ENCODE results near the gene CTSH.

Gene CTSH

DNA sequence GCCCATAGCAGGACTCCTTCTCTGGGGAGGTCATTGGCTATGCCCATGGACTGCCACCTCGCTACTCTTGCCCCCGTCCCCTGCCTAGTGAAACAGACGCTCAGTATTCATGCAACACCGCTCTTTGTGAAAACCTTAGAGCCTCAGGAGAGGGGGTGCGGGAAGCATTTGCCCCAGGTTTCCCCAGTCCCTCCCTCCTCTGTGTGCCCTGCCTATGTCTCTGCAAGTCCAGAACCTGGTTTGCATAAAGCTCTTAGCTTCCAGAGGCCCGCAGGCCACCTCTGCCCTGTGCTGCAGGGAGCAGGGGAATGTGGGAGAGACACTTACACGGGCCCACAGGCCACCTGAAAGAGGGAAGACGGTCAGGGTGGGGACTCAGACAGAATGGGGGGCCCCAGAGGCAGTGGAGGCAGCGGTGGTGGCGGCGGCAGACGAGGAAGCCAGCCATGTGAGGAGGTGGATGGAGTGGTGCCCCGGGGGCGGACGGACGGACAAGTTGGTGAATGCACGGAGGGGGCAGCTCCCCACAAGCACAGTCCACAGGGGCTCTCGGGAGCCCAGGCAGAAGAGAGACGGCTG is 33.8 kb upstream of the CTSH start:
- in situ Hi-C loops (cut with HindIII; ENCODE audit: low sequenced_read_pairs), result no loop called here

DNA sequence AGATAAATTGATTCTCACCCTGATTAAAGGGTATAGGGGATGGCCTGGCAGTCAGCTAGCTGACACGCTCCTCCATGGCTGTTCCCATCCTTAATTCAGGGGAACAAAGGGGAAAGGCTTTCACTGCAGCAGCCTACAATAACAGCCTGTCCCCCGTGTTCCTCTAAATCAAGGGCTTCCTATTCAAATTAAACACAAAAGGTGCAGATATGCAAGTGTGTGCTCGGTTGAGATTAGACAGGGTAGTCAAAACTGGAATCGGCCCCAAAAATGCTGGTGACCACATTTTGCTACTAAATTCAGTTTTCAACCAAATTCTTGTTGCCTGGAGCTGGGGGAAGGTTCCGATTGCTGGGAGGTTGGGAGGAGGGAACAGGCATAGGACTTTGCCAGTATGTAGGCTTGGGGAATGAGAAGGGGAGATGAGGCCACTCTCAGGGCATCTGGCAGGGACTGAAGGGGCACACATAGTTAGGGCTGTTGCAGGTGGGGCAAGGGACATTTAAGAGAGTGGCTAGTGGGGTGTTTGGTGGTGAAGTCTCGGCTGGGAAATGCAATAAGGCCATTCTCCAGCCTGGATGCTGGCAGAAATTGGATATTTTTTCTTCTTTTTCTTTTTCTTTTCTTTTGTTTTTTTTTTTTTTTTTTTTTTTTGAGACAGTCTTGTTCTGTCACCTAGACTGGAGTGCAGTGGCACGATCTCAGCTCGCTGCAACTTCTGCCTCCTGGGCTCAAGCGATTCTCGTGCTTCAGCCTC is 32.9 kb upstream of the CTSH start:
- in situ Hi-C loops (cut with HindIII; ENCODE audit: low sequenced_read_pairs), result no loop called here

GRCh38 chr15:78977091-78977571 is 32.3 kb upstream of the CTSH start:
- in situ Hi-C loops (cut with HindIII; ENCODE audit: low sequenced_read_pairs), result no loop called here

- in situ Hi-C loops (cut with HindIII; ENCODE audit: low sequenced_read_pairs), result no loop called here
Observed at GRCh38 chr15:78976691-78977090, 31.8 kb upstream of the CTSH start.

- in situ Hi-C loops (cut with HindIII; ENCODE audit: low sequenced_read_pairs), result no loop called here
Observed at GRCh38 chr15:78974272-78974918, 29.5 kb upstream of the CTSH start.

DNA sequence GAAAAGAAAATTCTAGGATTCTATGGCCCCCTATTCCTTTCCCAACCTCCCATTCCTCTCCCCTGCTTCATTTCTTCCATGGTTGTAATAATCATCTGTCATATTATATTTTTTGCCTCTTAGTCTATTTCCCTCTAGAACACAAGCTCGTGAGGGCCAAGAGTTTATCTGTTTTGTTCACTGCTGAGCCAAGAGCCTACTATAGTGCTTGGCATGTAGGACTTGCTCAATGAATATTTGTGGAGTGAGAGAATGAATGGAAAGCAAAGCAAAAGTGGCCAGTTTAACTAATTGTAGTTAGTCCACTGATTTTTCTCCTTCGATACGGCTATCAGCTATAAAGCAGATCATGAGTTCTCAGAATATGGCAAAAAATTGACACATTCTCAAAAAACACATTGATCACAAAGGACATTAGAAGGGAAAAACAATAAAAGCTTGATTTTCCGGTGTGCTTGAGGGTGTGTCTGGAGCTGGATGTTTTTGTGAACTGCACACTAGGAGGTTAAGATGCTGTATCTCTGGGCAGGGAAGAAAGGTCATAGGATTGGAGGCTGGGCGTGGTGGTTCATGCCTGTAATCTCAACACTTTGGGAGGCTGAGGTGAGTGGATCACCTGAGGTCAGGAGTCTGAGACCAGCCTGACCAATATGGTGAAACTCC is 25.0 kb upstream of the CTSH start:
- in situ Hi-C loops (cut with HindIII; ENCODE audit: low sequenced_read_pairs), result no loop called here

GRCh38 chr15:78968539-78969271 is 23.9 kb upstream of the CTSH start:
- in situ Hi-C loops (cut with HindIII; ENCODE audit: low sequenced_read_pairs), result no loop called here

GRCh38 chr15:78968114-78968513 is 23.3 kb upstream of the CTSH start:
- in situ Hi-C loops (cut with HindIII; ENCODE audit: low sequenced_read_pairs), result no loop called here

DNA sequence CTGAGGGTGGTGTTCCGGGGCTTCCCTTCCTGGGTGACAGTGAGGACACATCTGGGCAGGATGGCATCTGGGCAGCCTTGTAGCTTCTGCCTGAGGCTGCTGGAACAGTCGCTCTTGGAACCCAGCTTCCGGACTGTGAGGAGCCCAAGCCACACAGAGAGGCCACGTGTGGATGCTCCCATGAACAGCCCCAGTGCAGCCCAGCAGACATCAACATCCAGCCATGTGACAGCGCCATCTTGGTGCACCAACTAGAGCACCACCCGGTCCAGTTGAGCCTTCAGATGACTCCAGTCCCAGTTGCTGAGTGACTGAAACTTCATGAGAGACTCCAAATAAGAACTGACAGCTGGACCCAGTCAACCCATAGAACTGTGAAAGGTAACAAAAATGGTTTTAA is 15.5 kb upstream of the CTSH start:
- in situ Hi-C loops (cut with HindIII; ENCODE audit: low sequenced_read_pairs), result no loop called here

DNA sequence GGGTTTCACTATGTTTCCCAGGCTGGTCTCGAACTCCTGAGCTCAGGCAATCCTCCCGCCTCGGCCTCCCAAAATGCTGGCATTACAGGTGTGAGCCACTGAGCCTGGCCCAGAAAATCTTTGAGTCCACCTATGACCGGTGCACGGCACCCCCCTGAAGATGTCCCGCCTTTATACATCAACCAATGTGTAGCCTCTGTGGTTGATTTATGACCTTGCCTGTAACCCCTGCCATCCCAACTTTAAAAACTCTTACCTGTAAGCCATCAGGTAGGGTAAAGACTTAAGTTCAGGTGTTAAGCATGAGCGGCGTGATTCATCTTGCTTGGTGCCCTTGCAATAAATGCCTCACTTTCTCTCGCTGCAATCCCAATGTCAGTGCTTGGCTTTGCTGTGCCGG is 14.5 kb upstream of the CTSH start:
- in situ Hi-C loops (cut with HindIII; ENCODE audit: low sequenced_read_pairs), result no loop called here

DNA sequence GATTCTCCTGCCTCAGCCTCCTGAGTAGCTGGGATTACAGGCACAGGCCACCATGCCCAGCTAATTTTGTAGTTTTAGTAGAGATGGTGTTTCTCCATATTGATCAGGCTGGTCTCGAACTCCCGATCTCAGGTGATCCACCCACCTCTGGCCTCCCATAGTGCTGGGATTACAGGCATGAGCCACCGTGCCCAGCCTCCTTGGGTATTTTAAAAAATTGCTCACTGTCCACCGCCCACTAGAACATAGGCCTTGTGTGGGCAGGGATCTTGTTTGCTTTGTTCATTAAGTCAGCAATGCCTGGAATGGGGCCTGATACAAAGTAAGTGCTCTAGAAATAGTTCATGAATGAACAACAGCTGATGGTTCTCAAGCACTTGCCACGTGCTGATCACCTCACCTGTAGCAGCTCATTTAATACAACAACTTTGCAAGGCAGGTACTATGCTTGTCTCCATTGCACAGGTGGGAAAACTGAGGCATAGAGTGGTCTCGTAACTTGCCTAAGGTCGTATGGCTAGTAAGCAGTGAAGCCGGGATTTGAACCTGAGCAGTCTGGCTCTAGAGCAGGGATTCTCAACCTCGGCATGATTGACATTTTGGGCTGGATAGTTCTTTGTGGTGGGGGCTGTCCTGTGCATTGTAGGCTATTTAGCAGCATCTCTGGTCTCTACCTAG is 12.7 kb upstream of the CTSH start:
- in situ Hi-C loops (cut with HindIII; ENCODE audit: low sequenced_read_pairs), result no loop called here

DNA sequence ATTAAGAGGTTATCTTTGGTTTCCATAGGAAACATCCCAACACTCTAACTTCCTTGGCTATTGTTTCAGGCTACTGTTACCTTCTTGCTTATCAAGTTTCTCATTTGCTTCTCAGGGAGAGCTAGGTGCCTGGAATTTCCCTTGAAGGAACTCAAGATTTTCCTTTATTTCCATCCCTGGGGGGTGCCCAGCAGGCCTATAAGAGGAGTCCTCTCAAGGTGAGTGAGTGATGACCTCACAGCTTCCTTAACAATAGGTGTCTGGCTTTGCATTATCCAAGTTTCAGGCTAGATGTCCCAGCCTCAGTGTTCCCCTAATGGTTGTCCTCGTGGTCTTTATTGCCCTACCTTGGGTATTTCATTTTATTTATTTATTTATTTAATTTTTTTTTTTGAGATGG is 12.1 kb upstream of the CTSH start:
- in situ Hi-C loops (cut with HindIII; ENCODE audit: low sequenced_read_pairs), result no loop called here

DNA sequence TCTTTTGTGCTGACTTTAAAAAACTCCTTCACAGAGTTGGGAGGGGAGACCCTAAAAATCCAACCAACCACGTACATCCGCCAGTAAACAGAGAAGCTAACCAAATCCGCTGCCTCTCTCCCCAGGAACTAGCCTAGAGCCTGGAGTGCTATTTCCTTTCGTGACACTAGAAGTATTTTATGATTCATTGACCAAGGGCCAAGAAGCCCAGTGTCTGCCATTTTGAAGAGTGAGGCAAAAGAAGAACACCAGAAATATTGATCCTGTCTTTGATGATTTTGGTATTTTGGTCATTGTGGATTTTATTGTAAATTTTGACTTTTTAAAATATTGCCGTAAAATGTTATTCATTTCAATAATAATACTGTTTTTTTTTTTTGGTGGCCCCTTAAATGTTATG is 10.5 kb upstream of the CTSH start:
- in situ Hi-C loops (cut with HindIII; ENCODE audit: low sequenced_read_pairs), result no loop called here

- in situ Hi-C loops (cut with HindIII; ENCODE audit: low sequenced_read_pairs), result no loop called here
Observed at GRCh38 chr15:78951841-78952238, 7.0 kb upstream of the CTSH start.

- in situ Hi-C loops (cut with HindIII; ENCODE audit: low sequenced_read_pairs), result no loop called here
Observed at GRCh38 chr15:78950902-78951840, 6.3 kb upstream of the CTSH start.

GRCh38 chr15:78950343-78950742 is 5.5 kb upstream of the CTSH start:
- in situ Hi-C loops (cut with HindIII; ENCODE audit: low sequenced_read_pairs), result no loop called here

DNA sequence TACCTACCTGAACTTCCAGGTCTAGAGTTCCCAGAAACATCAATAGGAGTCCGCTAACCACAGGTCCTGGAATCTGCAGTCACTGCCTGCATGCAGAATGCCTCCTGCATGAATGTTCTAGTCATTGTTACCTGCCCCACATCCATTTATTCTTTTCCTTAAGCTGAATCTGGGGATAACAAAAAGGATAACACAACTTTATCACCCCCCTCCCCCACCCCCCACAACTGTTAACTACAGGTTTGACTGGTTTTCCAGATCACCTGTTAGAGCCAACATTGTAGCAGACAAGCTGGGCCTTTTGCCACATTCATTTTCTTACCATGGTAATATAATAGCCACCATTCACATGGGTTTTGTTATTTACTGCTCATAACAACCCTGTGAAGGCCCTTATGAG is 4.6 kb upstream of the CTSH start:
- in situ Hi-C loops (cut with HindIII; ENCODE audit: low sequenced_read_pairs), result no loop called here

GRCh38 chr15:78947506-78947905 is 2.7 kb upstream of the CTSH start:
- in situ Hi-C loops (cut with HindIII; ENCODE audit: low sequenced_read_pairs), result no loop called here

DNA sequence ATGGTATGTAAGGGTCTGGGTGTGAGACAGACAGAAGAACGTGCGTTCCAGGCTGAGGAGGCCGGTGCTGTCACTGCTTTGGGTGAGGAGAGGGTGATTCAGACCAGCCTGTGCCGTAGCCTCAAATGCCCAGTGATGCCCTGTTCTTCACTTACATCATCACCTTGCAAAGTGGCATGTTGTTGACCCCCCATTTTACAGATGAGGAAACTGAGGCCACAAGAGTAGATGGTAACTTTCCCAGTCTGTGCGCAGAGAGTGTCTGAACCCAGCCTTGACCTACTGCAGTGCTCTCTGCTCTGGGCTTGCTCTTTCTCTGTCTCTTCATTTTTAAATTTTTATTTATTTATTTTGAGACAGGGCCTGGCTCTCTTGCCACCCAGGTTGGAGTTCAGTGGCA is 1.6 kb upstream of the CTSH start:
- in situ Hi-C loops (cut with HindIII; ENCODE audit: low sequenced_read_pairs), result no loop called here

Data from DLD1 (cell line).